ENCODE measurements around the gene PMPCA. TPM values are rescaled to one million over a fixed set of nuclear protein-coding genes. Genes with fewer than 3 reads are reported as not detected.

The PMPCA gene
- polyA plus RNA-seq, 1 donor (not counting 4 experiments of a cell fraction or from before 2014, with no cell fraction given) = 85.9 TPM

DNA sequence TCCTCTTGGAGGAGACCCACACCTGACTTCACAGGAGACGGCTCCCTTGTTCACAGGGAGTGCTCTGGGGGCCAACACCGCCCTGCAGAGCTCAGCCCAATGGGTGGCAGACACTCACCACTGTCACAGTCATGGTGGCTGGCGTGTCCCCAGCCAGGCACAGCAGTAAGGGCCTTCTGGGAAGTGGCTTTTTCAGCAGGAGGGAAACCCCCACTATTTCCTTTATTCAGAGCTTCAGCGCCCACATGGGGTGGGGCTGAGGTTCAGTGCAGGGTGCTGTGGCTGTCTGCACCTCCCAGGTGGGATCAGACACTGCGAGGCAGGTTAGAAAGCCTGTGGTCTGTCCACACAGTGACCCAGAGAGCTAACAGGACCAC is 6.9 kb upstream of the PMPCA start:
- no peak overlapping the region for H2AFZ ChIP-seq (ENCODE audit: control insufficient read depth, low read length)
- no peak overlapping the region for H3K4me2 ChIP-seq (ENCODE audit: control insufficient read depth, extremely low read depth, insufficient read depth, low read depth, low read length)
- peaks cover 3% of the 10 kb centered on the region for H3K9me1 ChIP-seq (ENCODE audit: control insufficient read depth, extremely low read depth, insufficient read depth, low read length)
- peaks cover 4% of the 10 kb centered on the region for H4K20me1 ChIP-seq (ENCODE audit: control insufficient read depth, extremely low read depth, insufficient read depth, low read length)
- no peak for TF ChIP-seq EZH2 (IDR thresholded peaks at IDR 0.05; ENCODE audit: low read length)
- TF ChIP-seq, protein P1, sequence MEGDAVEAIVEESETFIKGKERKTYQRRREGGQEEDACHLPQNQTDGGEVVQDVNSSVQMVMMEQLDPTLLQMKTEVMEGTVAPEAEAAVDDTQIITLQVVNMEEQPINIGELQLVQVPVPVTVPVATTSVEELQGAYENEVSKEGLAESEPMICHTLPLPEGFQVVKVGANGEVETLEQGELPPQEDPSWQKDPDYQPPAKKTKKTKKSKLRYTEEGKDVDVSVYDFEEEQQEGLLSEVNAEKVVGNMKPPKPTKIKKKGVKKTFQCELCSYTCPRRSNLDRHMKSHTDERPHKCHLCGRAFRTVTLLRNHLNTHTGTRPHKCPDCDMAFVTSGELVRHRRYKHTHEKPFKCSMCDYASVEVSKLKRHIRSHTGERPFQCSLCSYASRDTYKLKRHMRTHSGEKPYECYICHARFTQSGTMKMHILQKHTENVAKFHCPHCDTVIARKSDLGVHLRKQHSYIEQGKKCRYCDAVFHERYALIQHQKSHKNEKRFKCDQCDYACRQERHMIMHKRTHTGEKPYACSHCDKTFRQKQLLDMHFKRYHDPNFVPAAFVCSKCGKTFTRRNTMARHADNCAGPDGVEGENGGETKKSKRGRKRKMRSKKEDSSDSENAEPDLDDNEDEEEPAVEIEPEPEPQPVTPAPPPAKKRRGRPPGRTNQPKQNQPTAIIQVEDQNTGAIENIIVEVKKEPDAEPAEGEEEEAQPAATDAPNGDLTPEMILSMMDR (optimal IDR thresholded peaks at IDR 0.05 in 1 of 3, IDR thresholded peaks at IDR 0.05 in 1 of 3, conservative IDR thresholded peaks at IDR 0.05 in 1 of 3; ENCODE audit: extremely low read depth in 1 of 3, insufficient read depth in 2 of 3, low read length in 3 of 3) = no peak
- no peaks in the 10 kb centered on the region for H3K27me3 ChIP-seq (ENCODE audit: control insufficient read depth, extremely low read depth, insufficient read depth, low read length)
- FAIRE-seq (no peak), DNase-seq (ENCODE audit: low read depth, low spot score) (no peak)
- dilution Hi-C loops (cut with MboI; ENCODE audit: extremely low pct_ligation_motif_present, low sequenced_read_pairs) = no loop called here
- peaks cover 9% of the 10 kb centered on the region for H3K4me1 ChIP-seq (ENCODE audit: control insufficient read depth, extremely low read depth, insufficient read depth, low read length)
- peaks cover 20% of the 10 kb centered on the region for H3K79me2 ChIP-seq (ENCODE audit: control insufficient read depth, insufficient read depth, low read length)
- no peaks in the 10 kb centered on the region for H3K9me3 ChIP-seq (ENCODE audit: control insufficient read depth, low read depth, low read length)
- no peak overlapping the region for H3K27ac ChIP-seq (ENCODE audit: control insufficient read depth, insufficient read depth, low read length)
- H3K36me3 ChIP-seq (ENCODE audit: control insufficient read depth in 2 of 2, extremely low read depth in 1 of 2, insufficient read depth in 2 of 2, low read length in 2 of 2) = peaks cover 21 to 23% of the 10 kb centered on the region in 2 experiments
- H3K9ac ChIP-seq (ENCODE audit: control insufficient read depth, extremely low read depth, insufficient read depth, low read length) = no peak overlapping the region
- H3K4me3 ChIP-seq (ENCODE audit: control insufficient read depth in 2 of 3, extremely low read depth in 1 of 3, insufficient read depth in 2 of 3, low read depth in 1 of 3, low read length in 3 of 3) = no peak overlapping the region

DNA sequence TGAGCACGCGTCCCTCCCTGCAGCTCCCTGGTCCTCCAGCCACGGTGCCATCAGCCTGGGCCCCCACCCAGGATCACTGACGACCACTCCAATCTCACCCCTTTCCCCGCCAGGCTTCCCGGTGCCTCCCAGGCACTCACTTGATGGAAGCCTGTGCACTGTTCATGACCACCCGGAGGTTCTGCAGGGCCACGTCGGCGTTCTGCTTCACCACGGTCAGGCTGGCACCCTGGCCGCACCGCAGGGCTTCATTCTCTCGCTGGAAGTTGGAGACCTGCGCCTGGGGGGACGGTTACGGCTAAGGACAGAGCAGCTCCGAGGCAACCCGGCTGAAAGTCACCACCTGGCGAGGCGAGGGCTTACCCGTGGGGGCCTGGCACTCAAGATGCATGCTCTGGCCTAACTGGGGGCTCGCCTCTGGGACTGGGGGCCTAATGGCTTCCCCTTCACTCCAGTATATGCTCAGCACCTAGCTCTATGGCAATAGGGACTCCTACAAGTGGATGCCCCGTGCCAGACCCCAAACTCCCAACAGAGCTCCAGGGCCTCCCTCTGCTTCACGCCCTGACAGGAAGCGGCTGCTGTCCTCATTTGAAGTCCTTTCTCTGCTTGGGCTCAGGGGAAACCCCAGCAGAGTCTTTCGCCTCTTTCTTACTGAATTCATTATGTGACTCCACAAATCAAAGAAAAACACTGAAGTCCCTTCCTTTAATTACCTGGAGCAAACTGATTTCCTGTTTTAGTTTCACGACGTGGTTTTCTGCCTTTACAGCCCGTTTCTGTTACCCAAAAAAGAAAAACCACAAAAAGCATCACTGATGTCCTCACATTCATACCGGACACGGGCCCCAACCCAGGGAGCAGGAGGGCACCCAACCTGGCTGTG is 6.3 kb upstream of the PMPCA start:
- Histone ChIP-seq H3K27me3 (ENCODE audit: control insufficient read depth, extremely low read depth, insufficient read depth, low read length) (no peaks in the 10 kb centered on the region), H3K9me3 (ENCODE audit: control insufficient read depth, low read depth, low read length) (no peaks in the 10 kb centered on the region), H3K9me1 (ENCODE audit: control insufficient read depth, extremely low read depth, insufficient read depth, low read length) (no peaks in the 10 kb centered on the region), H3K79me2 (ENCODE audit: control insufficient read depth, insufficient read depth, low read length) (peaks cover 17% of the 10 kb centered on the region), H3K4me2 (ENCODE audit: control insufficient read depth, extremely low read depth, insufficient read depth, low read depth, low read length) (no peak overlapping the region), H3K27ac (ENCODE audit: control insufficient read depth, insufficient read depth, low read length) (no peak overlapping the region), H4K20me1 (ENCODE audit: control insufficient read depth, extremely low read depth, insufficient read depth, low read length) (no peaks in the 10 kb centered on the region), H3K4me3 (ENCODE audit: control insufficient read depth in 2 of 3, extremely low read depth in 1 of 3, insufficient read depth in 2 of 3, low read depth in 1 of 3, low read length in 3 of 3) (no peak overlapping the region), H3K9ac (ENCODE audit: control insufficient read depth, extremely low read depth, insufficient read depth, low read length) (no peak overlapping the region), H3K36me3 (ENCODE audit: control insufficient read depth in 2 of 2, extremely low read depth in 1 of 2, insufficient read depth in 2 of 2, low read length in 2 of 2) (peaks cover 18 to 23% of the 10 kb centered on the region in 2 experiments), H3K4me1 (ENCODE audit: control insufficient read depth, extremely low read depth, insufficient read depth, low read length) (peaks cover 9% of the 10 kb centered on the region), H2AFZ (ENCODE audit: control insufficient read depth, low read length) (no peak overlapping the region)
- dilution Hi-C loops (cut with MboI; ENCODE audit: extremely low pct_ligation_motif_present, low sequenced_read_pairs) = no loop called here
- no peak for TF ChIP-seq EZH2 (IDR thresholded peaks at IDR 0.05; ENCODE audit: low read length)
- TF ChIP-seq, protein P1 (optimal IDR thresholded peaks at IDR 0.05 in 1 of 3, IDR thresholded peaks at IDR 0.05 in 1 of 3, conservative IDR thresholded peaks at IDR 0.05 in 1 of 3; ENCODE audit: extremely low read depth in 1 of 3, insufficient read depth in 2 of 3, low read length in 3 of 3) = no peak
- DNase-seq (ENCODE audit: low read depth, low spot score) (no peak), FAIRE-seq (no peak)

Data from keratinocyte (primary cell).